ENCODE measurements around the gene SCRN3. TPM values are rescaled to one million over a fixed set of nuclear protein-coding genes. Genes with fewer than 3 reads are reported as not detected.

SCRN3 gene
- polyA plus RNA-seq, 1 donor (not counting 4 experiments of a cell fraction or from before 2014, with no cell fraction given), result 18.6 TPM

- Histone ChIP-seq H3K9me1 (ENCODE audit: control insufficient read depth, extremely low read depth, insufficient read depth, low read length) (no peaks in the 10 kb centered on the region), H3K4me1 (ENCODE audit: control insufficient read depth, extremely low read depth, insufficient read depth, low read length) (no peaks in the 10 kb centered on the region), H3K9ac (ENCODE audit: control insufficient read depth, extremely low read depth, insufficient read depth, low read length) (no peak overlapping the region), H3K4me2 (ENCODE audit: control insufficient read depth, extremely low read depth, insufficient read depth, low read depth, low read length) (no peak overlapping the region), H2AFZ (ENCODE audit: control insufficient read depth, low read length) (no peak overlapping the region), H3K4me3 (ENCODE audit: control insufficient read depth in 2 of 3, extremely low read depth in 1 of 3, insufficient read depth in 2 of 3, low read depth in 1 of 3, low read length in 3 of 3) (no peak overlapping the region), H4K20me1 (ENCODE audit: control insufficient read depth, extremely low read depth, insufficient read depth, low read length) (no peaks in the 10 kb centered on the region), H3K27me3 (ENCODE audit: control insufficient read depth, extremely low read depth, insufficient read depth, low read length) (no peaks in the 10 kb centered on the region), H3K79me2 (ENCODE audit: control insufficient read depth, insufficient read depth, low read length) (no peaks in the 10 kb centered on the region), H3K36me3 (ENCODE audit: control insufficient read depth in 2 of 2, extremely low read depth in 1 of 2, insufficient read depth in 2 of 2, low read length in 2 of 2) (no peaks in the 10 kb centered on the region), H3K27ac (ENCODE audit: control insufficient read depth, insufficient read depth, low read length) (no peak overlapping the region), H3K9me3 (ENCODE audit: control insufficient read depth, low read depth, low read length) (no peaks in the 10 kb centered on the region)
- no peak for TF ChIP-seq EZH2 (IDR thresholded peaks at IDR 0.05; ENCODE audit: low read length)
- TF ChIP-seq CTCF (optimal IDR thresholded peaks at IDR 0.05 in 1 of 3, IDR thresholded peaks at IDR 0.05 in 1 of 3, conservative IDR thresholded peaks at IDR 0.05 in 1 of 3; ENCODE audit: extremely low read depth in 1 of 3, insufficient read depth in 2 of 3, low read length in 3 of 3), result no peak
- dilution Hi-C loops (cut with MboI; ENCODE audit: extremely low pct_ligation_motif_present, low sequenced_read_pairs), result no loop called here
- DNase-seq (ENCODE audit: low read depth, low spot score) (no peak), FAIRE-seq (no peak)
Observed at GRCh38 chr2:174450021-174450816, 54.7 kb downstream of the SCRN3 start.

GRCh38 chr2:174454566-174454965, 59.0 kb downstream of the SCRN3 start:
- Histone ChIP-seq H3K9me3 (ENCODE audit: control insufficient read depth, low read depth, low read length) (no peaks in the 10 kb centered on the region), H3K4me3 (ENCODE audit: control insufficient read depth in 2 of 3, extremely low read depth in 1 of 3, insufficient read depth in 2 of 3, low read depth in 1 of 3, low read length in 3 of 3) (no peak overlapping the region), H3K36me3 (ENCODE audit: control insufficient read depth in 2 of 2, extremely low read depth in 1 of 2, insufficient read depth in 2 of 2, low read length in 2 of 2) (no peaks in the 10 kb centered on the region), H4K20me1 (ENCODE audit: control insufficient read depth, extremely low read depth, insufficient read depth, low read length) (no peaks in the 10 kb centered on the region), H3K27ac (ENCODE audit: control insufficient read depth, insufficient read depth, low read length) (no peak overlapping the region), H3K79me2 (ENCODE audit: control insufficient read depth, insufficient read depth, low read length) (no peaks in the 10 kb centered on the region), H2AFZ (ENCODE audit: control insufficient read depth, low read length) (no peak overlapping the region), H3K27me3 (ENCODE audit: control insufficient read depth, extremely low read depth, insufficient read depth, low read length) (no peaks in the 10 kb centered on the region), H3K4me1 (ENCODE audit: control insufficient read depth, extremely low read depth, insufficient read depth, low read length) (no peaks in the 10 kb centered on the region), H3K9me1 (ENCODE audit: control insufficient read depth, extremely low read depth, insufficient read depth, low read length) (no peaks in the 10 kb centered on the region), H3K9ac (ENCODE audit: control insufficient read depth, extremely low read depth, insufficient read depth, low read length) (no peak overlapping the region), H3K4me2 (ENCODE audit: control insufficient read depth, extremely low read depth, insufficient read depth, low read depth, low read length) (no peak overlapping the region)
- FAIRE-seq (no peak), DNase-seq (ENCODE audit: low read depth, low spot score) (no peak)
- dilution Hi-C loops (cut with MboI; ENCODE audit: extremely low pct_ligation_motif_present, low sequenced_read_pairs), result no loop called here
- TF ChIP-seq EZH2 (IDR thresholded peaks at IDR 0.05; ENCODE audit: low read length), result no peak
- no peak for TF ChIP-seq CTCF (optimal IDR thresholded peaks at IDR 0.05 in 1 of 3, IDR thresholded peaks at IDR 0.05 in 1 of 3, conservative IDR thresholded peaks at IDR 0.05 in 1 of 3; ENCODE audit: extremely low read depth in 1 of 3, insufficient read depth in 2 of 3, low read length in 3 of 3)
